K562 (cell line): ENCODE results near the gene CPTP. TPM values are rescaled to one million over a fixed set of nuclear protein-coding genes. Genes with fewer than 3 reads are reported as not detected.
A peak's percentile ranks its signal among the peaks of the same experiment; 100 is the strongest.

Experiments
- ERF ChIP-seq: fragments of 450-650 bp; formaldehyde crosslinking; IDR thresholded peaks from 2 replicates; pipeline ENCODE4 v1.4.0; 2020; ENCODE audit warnings: mild to moderate bottlenecking, mixed read lengths
- ETV1 ChIP-seq: fragments of 450-650 bp; conservative IDR thresholded peaks from 2 replicates; pipeline ENCODE4 v1.6.1; 2016; ENCODE audit warnings: missing genetic modification characterization, control low read depth, low read depth, missing compliant biosample characterization
- MCM5 ChIP-seq: fragments of 450-650 bp; IDR thresholded peaks from 2 replicates; pipeline ENCODE4 v1.6.1; 2016; ENCODE audit warnings: low read depth
- PRDM10 ChIP-seq: fragments of 450-650 bp; IDR thresholded peaks from 2 replicates; pipeline ENCODE4 v1.6.1; 2018; ENCODE audit not compliant: partially characterized antibody
- RFX1 ChIP-seq: fragments of 450-650 bp; IDR thresholded peaks from 2 replicates; pipeline ENCODE4 v1.6.1; 2016; ENCODE audit warnings: mild to moderate bottlenecking, moderate library complexity
- STAT5B ChIP-seq: fragments of 250-450 bp; sonication (Bioruptor Pico); IDR thresholded peaks from 2 replicates; pipeline ENCODE4 v1.8.0; 2021; ENCODE audit warnings: mild to moderate bottlenecking, inconsistent platforms
- THRA ChIP-seq: fragments of 450-650 bp; IDR thresholded peaks from 2 replicates; pipeline ENCODE4 v1.6.1; 2017; ENCODE audit warnings: mild to moderate bottlenecking, moderate library complexity
- ZBTB33 ChIP-seq: sonication (generic); formaldehyde crosslinking; IDR thresholded peaks from 2 replicates; pipeline ENCODE4 v1.8.1; 2023; ENCODE audit warnings: mild to moderate bottlenecking, missing genetic modification reagents
- ZBTB7A ChIP-seq: IDR thresholded peaks from 2 replicates; pipeline ENCODE4 v1.6.1; 2011; ENCODE audit warnings: low read depth, mild to moderate bottlenecking, low read length, moderate library complexity, borderline replicate concordance; ENCODE audit not compliant: control insufficient read depth
- ZNF695 ChIP-seq: fragments of 450-650 bp; formaldehyde crosslinking; IDR thresholded peaks from 2 replicates; pipeline ENCODE4 v1.4.0; 2020; ENCODE audit warnings: mild to moderate bottlenecking, moderate library complexity
- ZNF778 ChIP-seq: fragments of 450-650 bp; formaldehyde crosslinking; IDR thresholded peaks from 2 replicates; pipeline ENCODE4 v1.4.0; 2020; ENCODE audit warnings: mild to moderate bottlenecking, moderate library complexity
- polyA plus RNA-seq, 8 experiments: library from polyadenylated mRNA; depleted of rRNA in 4 of 8; stranded (reverse) in 5 of 8; unstranded in 3 of 8; fragments of >200 nt; fragmentation: Nextera tagmentation in 2 of 8; fragmentation: Illumina TruSeq in 1 of 8; extraction: Ambion mirVana in 2 of 8; extraction: Trizol in 1 of 8; gene quantifications; 2 replicates each; pipeline versions ENCODE4 v1.2.1 to v1.2.3, GENCODE V29; 2011 to 2014; ENCODE audit warnings: inconsistent platforms in 1 of 8, missing spikeins in 1 of 8
- total RNA-seq, 7 experiments: library from RNA; depleted of rRNA in 6 of 7; stranded (reverse); fragments of >200 nt in 6 of 7; fragmentation: Illumina TruSeq in 2 of 7; extraction: Trizol in 2 of 7; gene quantifications; 2 replicates each; pipeline versions ENCODE4 v1.2.1 to v1.2.3, GENCODE V29; 2011 to 2021; ENCODE audit warnings: low replicate concordance in 1 of 7
- TF ChIP-seq, protein P1 (sequence below): fragments of 450-650 bp; IDR thresholded peaks from 2 replicates; pipeline ENCODE4 v1.6.1; 2016; ENCODE audit warnings: low read depth, mild to moderate bottlenecking, moderate library complexity
- TF ChIP-seq, protein P2 (sequence below): IDR thresholded peaks from 3 replicates; pipeline ENCODE4 v1.6.1; 2011; ENCODE audit warnings: borderline replicate concordance, mild to moderate bottlenecking, moderate library complexity; ENCODE audit not compliant: insufficient read length; ENCODE audit errors: extremely low read depth

CPTP gene
- total and polyA plus RNA-seq, 9 of the 15 experiments (the other 6 are each of a cell fraction or from before 2014, with no cell fraction given): 0.11 to 25.8 (median 3.5) TPM

DNA sequence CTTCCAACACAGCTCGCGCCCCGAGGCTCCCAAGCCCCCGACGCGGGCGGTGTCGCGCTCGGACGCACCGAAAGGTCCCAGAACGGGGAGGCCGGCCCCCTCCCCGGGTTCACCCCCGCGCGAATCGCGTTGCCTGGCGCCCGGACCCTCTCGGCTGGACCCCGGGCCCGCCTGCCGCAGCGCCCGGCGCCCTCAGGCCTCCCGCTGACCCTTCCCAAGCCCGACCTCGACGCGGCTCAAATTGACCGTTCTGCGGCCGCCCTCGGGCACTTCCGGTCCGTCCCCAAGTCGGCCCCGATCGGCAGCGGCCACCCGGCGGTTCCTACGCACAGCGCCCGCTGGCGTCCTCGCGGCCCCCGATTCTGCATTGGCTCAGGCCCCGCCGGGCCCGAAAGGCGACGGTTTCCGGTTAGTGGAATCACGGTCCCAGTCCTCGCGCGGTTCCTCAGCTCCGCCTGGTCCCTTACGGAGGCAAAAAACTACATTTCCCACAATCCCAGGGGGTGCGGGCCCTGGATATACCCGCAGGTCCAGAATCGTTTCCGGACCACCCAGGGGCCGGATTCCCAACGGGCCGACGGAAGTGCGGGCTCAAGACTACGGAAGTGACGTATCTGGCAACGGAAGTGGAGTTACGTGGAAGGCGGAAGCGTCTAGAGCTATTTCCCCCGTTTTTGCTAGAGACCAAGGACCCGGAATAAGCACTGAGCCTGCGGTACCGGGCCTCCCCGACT is 50.5 kb downstream of the CPTP start, which contains the start of gene AURKAIP1 (continued):
- peak; percentile 92 for TF ChIP-seq ZBTB33 (CRISPR knock-in tag)
- TF ChIP-seq, protein P1, sequence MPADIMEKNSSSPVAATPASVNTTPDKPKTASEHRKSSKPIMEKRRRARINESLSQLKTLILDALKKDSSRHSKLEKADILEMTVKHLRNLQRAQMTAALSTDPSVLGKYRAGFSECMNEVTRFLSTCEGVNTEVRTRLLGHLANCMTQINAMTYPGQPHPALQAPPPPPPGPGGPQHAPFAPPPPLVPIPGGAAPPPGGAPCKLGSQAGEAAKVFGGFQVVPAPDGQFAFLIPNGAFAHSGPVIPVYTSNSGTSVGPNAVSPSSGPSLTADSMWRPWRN: no peak
- TF ChIP-seq ZBTB7A: peak; percentile 89
- TF ChIP-seq ETV1: peak; percentile 99
- no peak for TF ChIP-seq THRA
- no peak for TF ChIP-seq RFX1
- TF ChIP-seq ZNF695 (CRISPR knock-in tag): no peak
- TF ChIP-seq STAT5B (CRISPR knock-in tag): no peak
- TF ChIP-seq ZNF778 (CRISPR knock-in tag): no peak
- TF ChIP-seq, protein P2, sequence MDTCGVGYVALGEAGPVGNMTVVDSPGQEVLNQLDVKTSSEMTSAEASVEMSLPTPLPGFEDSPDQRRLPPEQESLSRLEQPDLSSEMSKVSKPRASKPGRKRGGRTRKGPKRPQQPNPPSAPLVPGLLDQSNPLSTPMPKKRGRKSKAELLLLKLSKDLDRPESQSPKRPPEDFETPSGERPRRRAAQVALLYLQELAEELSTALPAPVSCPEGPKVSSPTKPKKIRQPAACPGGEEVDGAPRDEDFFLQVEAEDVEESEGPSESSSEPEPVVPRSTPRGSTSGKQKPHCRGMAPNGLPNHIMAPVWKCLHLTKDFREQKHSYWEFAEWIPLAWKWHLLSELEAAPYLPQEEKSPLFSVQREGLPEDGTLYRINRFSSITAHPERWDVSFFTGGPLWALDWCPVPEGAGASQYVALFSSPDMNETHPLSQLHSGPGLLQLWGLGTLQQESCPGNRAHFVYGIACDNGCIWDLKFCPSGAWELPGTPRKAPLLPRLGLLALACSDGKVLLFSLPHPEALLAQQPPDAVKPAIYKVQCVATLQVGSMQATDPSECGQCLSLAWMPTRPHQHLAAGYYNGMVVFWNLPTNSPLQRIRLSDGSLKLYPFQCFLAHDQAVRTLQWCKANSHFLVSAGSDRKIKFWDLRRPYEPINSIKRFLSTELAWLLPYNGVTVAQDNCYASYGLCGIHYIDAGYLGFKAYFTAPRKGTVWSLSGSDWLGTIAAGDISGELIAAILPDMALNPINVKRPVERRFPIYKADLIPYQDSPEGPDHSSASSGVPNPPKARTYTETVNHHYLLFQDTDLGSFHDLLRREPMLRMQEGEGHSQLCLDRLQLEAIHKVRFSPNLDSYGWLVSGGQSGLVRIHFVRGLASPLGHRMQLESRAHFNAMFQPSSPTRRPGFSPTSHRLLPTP: peak; percentile 12
- peak; percentile 80 for TF ChIP-seq ERF
- TF ChIP-seq MCM5: no peak
- peak; percentile 93 for TF ChIP-seq PRDM10
